Muscle of leg (tissue), 11 donors: ENCODE measurements around the gene CEP131. TPM values are rescaled to one million over a fixed set of nuclear protein-coding genes. Genes with fewer than 3 reads are reported as not detected.

Experiments used
- DNase-seq: peaks from one replicate; pipeline ENCODE4 v3.0.0; 2013
- H3K27ac ChIP-seq: one replicate; pipeline ENCODE4 v1.5.1; 2013; ENCODE audit warnings: mild to moderate bottlenecking, low read length, control low read depth
- H3K27me3 ChIP-seq: one replicate; pipeline ENCODE4 v1.6.1; 2013; ENCODE audit warnings: low read length; ENCODE audit not compliant: control insufficient read depth, insufficient read depth
- H3K36me3 ChIP-seq: one replicate; pipeline ENCODE4 v1.6.1; 2013; ENCODE audit warnings: low read length; ENCODE audit not compliant: control insufficient read depth, insufficient read depth
- H3K4me1 ChIP-seq: one replicate; pipeline ENCODE4 v1.6.1; 2013; ENCODE audit warnings: low read length; ENCODE audit not compliant: control insufficient read depth, insufficient read depth
- H3K4me3 ChIP-seq: one replicate; pipeline ENCODE4 v1.5.1; 2013; ENCODE audit warnings: low read length, control low read depth
- H3K9me3 ChIP-seq: replicated peaks from 2 replicates; pipeline ENCODE4 v1.6.1; 2013; ENCODE audit warnings: low read depth, low read length; ENCODE audit not compliant: control insufficient read depth
- WGBS: methylation state at CpG from one replicate; pipeline ENCODE4 v1.1.5; 2013; ENCODE audit warnings: missing lambda C conversion rate; ENCODE audit not compliant: insufficient coverage; 5-methylcytosine and 5-hydroxymethylcytosine counted together
- polyA plus RNA-seq, 8 donors: library from polyadenylated mRNA; unstranded; fragments of 120-200 nt; gene quantifications; one replicate each; pipeline versions ENCODE4 v1.2.1 to v1.2.3, GENCODE V29; 2013; ENCODE audit warnings: inconsistent platforms in 1 of 8, low replicate concordance in 1 of 8; ENCODE audit not compliant: insufficient read length in 8 of 8, insufficient read depth in 1 of 8
- total RNA-seq: library from RNA; stranded (reverse); fragments of 120-200 nt; gene quantifications from one replicate; pipeline ENCODE4 v1.2.4, GENCODE V29; 2013

The CEP131 gene
- total and polyA plus RNA-seq, 9 donors = 8.3 to 16.4 (median 13.5) TPM

GRCh38 chr17:81194225-81194760 is 28.5 kb downstream of the CEP131 start:
- H3K4me3 ChIP-seq = no peak overlapping the region
- WGBS = 86% methylated on average over 18 of the region's 21 CpGs
- peaks cover 32% of the 10 kb centered on the region for H3K4me1 ChIP-seq
- peaks cover 63% of the 10 kb centered on the region for H3K36me3 ChIP-seq
- DNase-seq = no peak
- no peaks in the 10 kb centered on the region for H3K9me3 ChIP-seq
- H3K27ac ChIP-seq = no peak overlapping the region
- no peaks in the 10 kb centered on the region for H3K27me3 ChIP-seq

GRCh38 chr17:81193470-81194224 is 29.1 kb downstream of the CEP131 start:
- Histone ChIP-seq H3K9me3 (no peaks in the 10 kb centered on the region), H3K4me3 (no peak overlapping the region), H3K36me3 (peaks cover 64% of the 10 kb centered on the region), H3K4me1 (peaks cover 26% of the 10 kb centered on the region), H3K27ac (no peak overlapping the region), H3K27me3 (no peaks in the 10 kb centered on the region)
- WGBS = 63% methylated on average over 35 of the region's 38 CpGs
- DNase-seq = peak; percentile 69

- H3K36me3 ChIP-seq = peaks cover 64% of the 10 kb centered on the region
- H3K9me3 ChIP-seq = no peaks in the 10 kb centered on the region
- H3K27me3 ChIP-seq = no peaks in the 10 kb centered on the region
- no peak overlapping the region for H3K27ac ChIP-seq
- H3K4me3 ChIP-seq = no peak overlapping the region
- H3K4me1 ChIP-seq = peaks cover 20% of the 10 kb centered on the region
- 89% methylated on average over 17 of the region's 17 CpGs for WGBS
- DNase-seq = no peak
Measured at GRCh38 chr17:81193051-81193410, 29.7 kb downstream of the CEP131 start.

- Histone ChIP-seq H3K4me1 (peaks cover 15% of the 10 kb centered on the region), H3K36me3 (peaks cover 62% of the 10 kb centered on the region), H3K4me3 (no peak overlapping the region), H3K27me3 (no peaks in the 10 kb centered on the region), H3K9me3 (no peaks in the 10 kb centered on the region), H3K27ac (no peak overlapping the region)
- WGBS = 75% methylated on average over 25 of the region's 34 CpGs
- DNase-seq = no peak
Measured at GRCh38 chr17:81192386-81193050, 30.2 kb downstream of the CEP131 start.

GRCh38 chr17:81191646-81192045 is 31.1 kb downstream of the CEP131 start:
- Histone ChIP-seq H3K9me3 (no peaks in the 10 kb centered on the region), H3K27me3 (no peaks in the 10 kb centered on the region), H3K4me1 (peaks cover 10% of the 10 kb centered on the region), H3K36me3 (peaks cover 56% of the 10 kb centered on the region), H3K4me3 (no peak overlapping the region), H3K27ac (no peak overlapping the region)
- WGBS = 92% methylated on average over 7 of the region's 14 CpGs
- DNase-seq = no peak

- H3K9me3 ChIP-seq = no peaks in the 10 kb centered on the region
- no peak overlapping the region for H3K27ac ChIP-seq
- WGBS = 89% methylated on average over 18 of the region's 20 CpGs
- no peak for DNase-seq
- no peaks in the 10 kb centered on the region for H3K27me3 ChIP-seq
- H3K36me3 ChIP-seq = peaks cover 52% of the 10 kb centered on the region
- peaks cover 10% of the 10 kb centered on the region for H3K4me1 ChIP-seq
- no peak overlapping the region for H3K4me3 ChIP-seq
Measured at GRCh38 chr17:81191116-81191515, 31.6 kb downstream of the CEP131 start.

- peaks cover 47% of the 10 kb centered on the region for H3K36me3 ChIP-seq
- DNase-seq = no peak
- no peaks in the 10 kb centered on the region for H3K27me3 ChIP-seq
- WGBS = 92% methylated on average over 28 of the region's 28 CpGs
- H3K27ac ChIP-seq = no peak overlapping the region
- peaks cover 10% of the 10 kb centered on the region for H3K4me1 ChIP-seq
- no peak overlapping the region for H3K4me3 ChIP-seq
- H3K9me3 ChIP-seq = no peaks in the 10 kb centered on the region
Measured at GRCh38 chr17:81190591-81190990, 32.2 kb downstream of the CEP131 start.

- 75% methylated on average over 19 of the region's 27 CpGs for WGBS
- H3K4me3 ChIP-seq = no peak overlapping the region
- DNase-seq = no peak
- peaks cover 46% of the 10 kb centered on the region for H3K36me3 ChIP-seq
- no peaks in the 10 kb centered on the region for H3K27me3 ChIP-seq
- H3K27ac ChIP-seq = no peak overlapping the region
- H3K9me3 ChIP-seq = no peaks in the 10 kb centered on the region
- peaks cover 16% of the 10 kb centered on the region for H3K4me1 ChIP-seq
Measured at GRCh38 chr17:81189670-81190530, 32.9 kb downstream of the CEP131 start.

GRCh38 chr17:81189016-81189415 is 33.7 kb downstream of the CEP131 start:
- Histone ChIP-seq H3K36me3 (peaks cover 39% of the 10 kb centered on the region), H3K27ac (no peak overlapping the region), H3K4me1 (peaks cover 21% of the 10 kb centered on the region), H3K4me3 (no peak overlapping the region), H3K9me3 (no peaks in the 10 kb centered on the region), H3K27me3 (peaks cover 2% of the 10 kb centered on the region)
- WGBS = 88% methylated on average over 6 of the region's 7 CpGs
- DNase-seq = no peak

GRCh38 chr17:81188491-81188840 is 34.3 kb downstream of the CEP131 start:
- 92% methylated on average over 10 of the region's 12 CpGs for WGBS
- H3K36me3 ChIP-seq = peaks cover 34% of the 10 kb centered on the region
- no peak overlapping the region for H3K4me3 ChIP-seq

More at GRCh38 chr17:81188491-81188840, 34.3 kb downstream of the CEP131 start:
- Histone ChIP-seq H3K9me3 (no peaks in the 10 kb centered on the region), H3K4me1 (peaks cover 17% of the 10 kb centered on the region), H3K27me3 (peaks cover 3% of the 10 kb centered on the region), H3K27ac (no peak overlapping the region)
- no peak for DNase-seq
